HG03039 (cell line): ENCODE data around the gene LRRC8E.

Experiments
- ATAC-seq: cut with Tn5 transposase; IDR thresholded peaks from one replicate; pipeline ENCODE4 v1.9.1; 2021; ENCODE audit warnings: mild to moderate bottlenecking, moderate library complexity; ENCODE audit not compliant: unreplicated experiment

LRRC8E gene

DNA sequence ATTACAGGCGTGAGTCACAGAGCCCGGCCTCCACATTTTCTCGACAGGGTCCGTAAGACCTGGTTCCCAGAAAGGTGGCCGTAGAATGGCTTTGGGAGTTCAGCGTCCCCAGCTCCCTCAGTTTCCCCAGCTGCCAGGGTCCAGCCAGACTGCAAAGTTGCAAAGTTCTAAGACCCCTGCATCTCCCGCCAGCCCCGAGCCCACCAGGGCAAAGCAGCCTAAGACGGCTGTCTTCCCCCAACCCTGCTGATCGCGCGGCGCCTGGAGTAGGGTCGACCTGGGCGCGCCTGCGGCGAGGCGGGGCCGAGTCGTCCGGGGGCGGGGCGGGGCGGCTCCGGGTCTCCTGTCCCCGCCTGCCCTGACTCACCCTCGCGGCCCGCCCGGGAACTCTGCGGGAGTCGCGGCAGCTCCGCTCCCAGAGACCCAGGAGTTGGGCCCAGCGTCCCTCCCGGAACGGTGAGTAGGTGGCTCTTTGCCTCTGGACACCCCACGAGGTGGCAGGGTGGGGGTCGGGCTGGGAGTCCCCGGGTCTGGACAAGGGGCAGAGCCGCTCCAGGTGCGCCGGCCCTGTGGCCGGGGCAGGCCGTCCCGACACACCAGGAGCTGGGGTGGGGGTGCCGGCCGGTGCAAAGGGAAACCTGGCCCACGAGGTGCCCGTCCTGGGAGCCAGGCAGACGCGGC, at the start of gene LRRC8E:
LRRC8E (plus strand) TSS at position 366 of the 681 bp plus-strand sequence. CDS start 7,094 bp downstream, outside the sequence.
- ATAC-seq = no peak

DNA sequence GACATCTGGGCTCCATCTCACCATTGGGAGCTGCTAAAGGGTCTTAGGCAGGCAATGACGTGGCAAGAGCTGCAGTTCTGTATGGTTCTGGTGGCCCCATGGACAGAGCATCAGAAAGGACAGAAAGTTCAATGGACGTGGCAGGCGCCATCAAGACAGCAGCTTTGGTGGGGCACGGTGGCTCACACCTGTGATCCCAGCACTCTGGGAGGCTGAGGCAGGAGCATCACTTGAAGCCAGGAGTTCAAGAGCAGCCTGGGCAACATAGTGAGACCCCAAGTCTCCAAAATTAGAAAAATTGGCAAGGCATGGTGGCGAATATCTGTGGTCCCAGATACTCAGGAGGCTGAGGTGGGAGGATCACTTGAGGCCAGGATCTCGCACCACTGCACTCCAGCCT, 48.8 kb upstream of the LRRC8E start:
- ATAC-seq = no peak

DNA sequence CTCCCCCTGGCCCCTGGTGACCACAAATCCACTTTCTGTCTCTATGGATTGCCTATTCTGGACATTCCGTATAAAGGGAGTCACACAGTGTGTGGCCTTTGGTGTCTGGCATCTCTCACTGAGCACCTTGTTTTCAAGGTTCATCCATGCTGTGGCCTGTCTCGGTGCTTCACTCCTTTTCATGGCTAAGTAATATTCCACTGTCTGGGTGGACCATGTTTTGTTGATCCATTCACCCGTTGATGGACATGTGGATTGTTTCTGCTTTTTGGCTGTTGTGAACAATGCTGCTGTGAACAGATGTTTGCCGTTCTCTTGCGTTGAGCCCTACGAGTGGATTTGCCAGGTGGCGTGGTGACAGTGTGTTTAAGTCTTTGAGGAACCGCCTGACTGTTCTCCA, 47.7 kb upstream of the LRRC8E start:
- ATAC-seq = no peak

DNA sequence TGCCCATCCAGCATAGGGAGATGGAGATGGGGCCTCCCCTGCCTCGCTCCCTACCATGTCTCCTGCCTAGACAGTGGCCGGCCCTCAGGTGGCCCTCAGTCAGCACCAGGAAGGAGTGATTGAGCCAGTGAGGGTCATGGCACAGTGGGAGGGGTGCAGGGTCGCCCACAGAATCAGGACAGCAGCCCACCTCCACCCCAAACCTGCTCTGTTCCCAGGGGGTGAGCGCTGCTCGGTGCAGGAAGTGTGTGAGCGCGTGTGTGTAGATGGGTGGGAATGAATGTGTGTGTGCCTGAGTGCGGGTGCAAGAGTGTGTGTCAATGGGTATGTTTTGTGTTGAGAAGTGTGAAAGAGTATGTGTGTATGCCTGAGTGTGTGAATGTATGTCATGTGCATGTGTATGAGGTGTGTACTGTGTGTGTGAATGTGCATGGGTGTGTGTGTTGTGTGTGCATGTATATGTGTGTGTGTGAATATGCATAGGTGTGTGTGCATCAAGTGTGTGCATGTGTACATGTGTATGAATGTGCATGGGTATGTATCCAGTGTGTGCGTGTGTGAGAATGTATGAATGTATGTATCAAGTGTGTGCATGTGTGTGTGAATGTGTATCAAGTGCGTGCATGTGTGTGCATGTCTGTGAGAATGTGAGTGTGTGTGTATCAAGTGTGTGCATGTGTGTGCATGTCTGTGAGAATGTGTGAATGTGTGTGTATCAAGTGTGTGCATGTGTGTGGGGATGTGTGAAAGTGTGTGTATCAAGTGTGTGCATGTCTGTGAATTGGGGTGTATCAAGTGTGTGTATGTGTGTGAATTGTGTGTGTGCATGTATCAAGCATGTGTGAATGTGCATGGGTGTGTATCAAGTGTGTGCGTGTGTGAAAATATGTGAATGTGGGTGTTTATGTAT, 46.3 kb upstream of the LRRC8E start:
- no peak for ATAC-seq

DNA sequence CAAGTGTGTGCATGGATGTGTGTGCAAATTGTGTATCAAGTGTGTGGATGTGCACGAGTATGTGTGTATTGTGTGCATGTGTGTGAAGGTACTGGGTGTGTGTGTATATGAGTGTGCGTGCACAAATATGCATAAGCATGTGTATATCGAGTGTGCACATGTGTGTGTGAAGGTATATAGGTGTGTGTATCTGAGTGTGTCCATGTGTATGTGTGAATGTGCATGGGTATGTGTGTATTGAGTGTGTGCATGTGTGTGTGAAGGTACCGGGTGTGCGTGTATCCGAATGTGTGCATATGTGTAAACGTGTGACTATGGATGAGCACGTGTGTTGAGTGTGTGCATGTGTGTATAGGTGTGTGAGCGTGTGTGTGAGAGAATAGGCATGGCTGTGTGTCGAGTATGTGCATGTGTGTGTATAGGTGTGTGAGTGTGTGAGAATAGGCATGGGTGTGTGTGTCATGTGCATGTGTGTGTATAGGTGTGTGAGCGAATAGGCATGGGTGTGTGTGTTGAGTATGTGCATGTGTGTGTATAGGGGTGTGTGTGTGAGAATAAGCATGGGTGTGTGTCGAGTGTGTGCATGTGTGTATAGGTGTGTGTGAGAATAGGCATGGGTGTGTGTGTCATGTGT, 45.5 kb upstream of the LRRC8E start:
- no peak for ATAC-seq

DNA sequence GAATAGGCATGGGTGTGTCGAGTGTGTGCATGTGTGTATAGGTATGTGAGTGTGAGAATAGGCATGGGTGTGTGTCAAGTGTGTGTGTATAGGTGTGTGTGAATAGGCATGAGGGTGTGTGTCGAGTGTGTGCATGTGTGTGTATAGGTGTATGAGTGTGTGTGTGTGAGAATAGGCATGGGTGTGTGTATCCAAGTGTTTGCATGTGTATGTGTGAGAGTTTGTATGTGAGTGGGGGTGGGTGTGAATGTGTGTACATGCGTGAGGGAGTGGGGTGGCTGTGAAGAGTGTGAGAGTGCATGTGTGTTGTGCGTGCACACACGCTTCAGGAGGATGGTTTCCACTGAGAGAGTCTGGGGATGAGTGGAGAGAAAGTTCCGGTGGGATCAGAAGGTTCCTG, 44.8 kb upstream of the LRRC8E start:
- ATAC-seq = no peak

DNA sequence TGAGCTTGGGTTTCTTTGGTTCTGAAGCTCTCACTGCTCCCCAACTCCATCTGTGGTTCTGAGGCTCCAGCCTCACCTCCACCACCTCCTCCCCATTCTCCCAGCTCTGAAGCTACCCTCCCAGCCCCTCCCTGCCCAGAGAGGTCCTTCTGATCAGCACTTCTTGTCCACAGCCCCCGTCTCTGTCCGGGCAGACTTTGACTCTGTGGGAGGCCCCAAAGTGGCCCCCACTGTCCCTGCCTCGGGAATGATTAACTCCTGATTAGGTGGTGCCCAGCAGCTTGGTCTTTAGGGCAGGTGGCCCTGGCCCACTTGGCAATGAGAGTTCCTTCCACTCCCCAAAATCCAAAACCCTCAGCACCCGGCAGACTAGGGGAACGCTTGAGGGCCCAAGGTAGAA, 43.9 kb upstream of the LRRC8E start:
- no peak for ATAC-seq

DNA sequence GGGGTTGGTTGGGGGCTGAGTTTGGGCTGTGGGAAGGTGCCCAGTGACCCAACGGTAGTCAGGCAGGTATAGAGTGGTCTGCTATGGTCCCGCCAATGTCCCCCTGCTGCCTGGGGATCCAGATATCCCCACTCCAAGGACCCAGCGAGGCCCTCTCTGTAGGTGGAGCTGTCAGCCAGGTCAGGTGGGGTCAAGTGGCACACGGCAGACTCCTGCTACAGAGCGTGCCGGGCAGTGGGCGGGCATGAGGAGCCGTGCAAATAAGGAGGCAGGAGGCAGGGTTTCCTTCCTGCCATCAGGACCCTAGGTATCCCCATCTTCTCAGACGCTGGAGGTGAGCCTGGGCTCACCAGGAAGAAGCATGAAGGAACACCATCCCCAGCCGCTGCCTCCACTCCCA, 43.4 kb upstream of the LRRC8E start:
- no peak for ATAC-seq

DNA sequence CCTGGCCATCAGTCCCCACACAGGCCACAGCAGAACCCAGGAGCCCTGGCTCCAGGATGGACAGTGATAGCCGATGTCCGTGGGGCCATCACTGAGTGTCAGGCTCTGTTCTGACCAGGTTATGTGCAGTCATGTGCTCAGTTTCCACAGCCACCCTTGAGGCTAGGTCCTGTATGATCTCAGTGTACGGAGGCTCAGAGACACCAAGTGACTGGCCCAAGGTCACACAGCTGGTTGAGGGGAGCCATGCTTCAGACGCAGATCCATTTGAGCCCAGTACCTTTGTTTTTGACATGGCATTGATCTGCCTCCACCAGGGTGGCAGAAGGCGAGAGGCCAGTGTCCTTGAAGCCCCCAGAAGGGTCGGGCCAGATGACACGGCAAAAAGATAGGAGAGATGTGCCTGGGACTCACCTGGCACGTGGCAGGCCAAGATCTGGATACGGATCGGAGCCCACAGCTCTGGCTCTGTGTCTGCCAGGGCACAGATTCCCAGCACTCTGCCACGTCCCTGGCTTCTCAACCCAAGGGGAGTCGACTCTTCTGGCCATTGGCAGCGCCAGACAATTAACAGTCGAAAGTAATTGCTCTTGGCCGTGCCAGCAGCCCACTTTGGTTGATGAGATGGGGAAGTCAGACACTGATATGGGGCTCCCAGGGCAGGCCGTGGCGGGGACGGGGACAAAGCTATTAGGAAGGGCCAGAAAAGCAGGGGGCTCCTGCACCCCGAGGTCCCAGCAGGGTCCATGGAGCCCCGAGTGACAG, 42.7 kb upstream of the LRRC8E start:
- ATAC-seq = no peak

DNA sequence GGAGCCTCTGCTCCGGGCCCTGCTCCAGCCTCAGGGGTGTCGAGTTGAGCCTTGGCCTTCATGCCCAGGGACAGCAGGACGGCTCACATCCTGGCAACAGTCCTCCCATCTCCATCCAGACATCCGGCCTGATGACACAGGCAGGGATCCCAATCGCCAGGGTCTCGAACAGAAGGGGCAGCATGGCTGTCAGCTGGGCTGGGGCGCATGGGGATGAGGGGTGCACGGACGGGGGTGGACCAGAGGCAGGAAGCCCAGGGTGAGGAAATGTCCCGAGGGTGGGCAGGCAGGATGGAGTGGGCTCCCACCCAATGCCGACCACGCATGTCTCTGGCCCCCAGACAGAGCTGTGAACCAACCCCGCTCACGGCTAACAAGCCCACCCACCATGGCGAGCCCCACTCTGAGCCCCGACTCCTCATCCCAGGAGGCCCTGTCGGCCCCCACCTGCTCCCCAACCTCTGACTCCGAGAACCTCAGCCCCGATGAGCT, 42.1 kb upstream of the LRRC8E start:
- ATAC-seq = no peak

DNA sequence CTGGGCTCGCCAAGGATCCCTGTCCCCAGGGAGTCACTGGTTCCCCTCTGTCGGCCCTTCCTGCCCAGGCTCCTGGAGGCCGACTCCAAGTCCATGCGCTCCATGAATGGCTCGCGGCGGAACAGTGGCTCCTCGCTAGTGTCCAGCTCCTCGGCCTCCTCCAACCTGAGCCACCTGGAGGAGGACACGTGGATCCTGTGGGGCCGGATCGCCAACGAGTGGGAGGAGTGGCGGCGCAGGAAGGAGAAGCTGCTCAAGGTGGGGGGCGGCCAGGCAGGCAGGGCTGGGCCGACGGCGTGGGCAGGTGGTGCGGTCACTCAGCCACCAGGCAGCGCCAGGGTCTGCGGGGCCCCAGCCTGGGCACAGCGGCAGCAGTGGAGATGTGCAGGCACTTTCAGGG, 40.6 kb upstream of the LRRC8E start:
- no peak for ATAC-seq

DNA sequence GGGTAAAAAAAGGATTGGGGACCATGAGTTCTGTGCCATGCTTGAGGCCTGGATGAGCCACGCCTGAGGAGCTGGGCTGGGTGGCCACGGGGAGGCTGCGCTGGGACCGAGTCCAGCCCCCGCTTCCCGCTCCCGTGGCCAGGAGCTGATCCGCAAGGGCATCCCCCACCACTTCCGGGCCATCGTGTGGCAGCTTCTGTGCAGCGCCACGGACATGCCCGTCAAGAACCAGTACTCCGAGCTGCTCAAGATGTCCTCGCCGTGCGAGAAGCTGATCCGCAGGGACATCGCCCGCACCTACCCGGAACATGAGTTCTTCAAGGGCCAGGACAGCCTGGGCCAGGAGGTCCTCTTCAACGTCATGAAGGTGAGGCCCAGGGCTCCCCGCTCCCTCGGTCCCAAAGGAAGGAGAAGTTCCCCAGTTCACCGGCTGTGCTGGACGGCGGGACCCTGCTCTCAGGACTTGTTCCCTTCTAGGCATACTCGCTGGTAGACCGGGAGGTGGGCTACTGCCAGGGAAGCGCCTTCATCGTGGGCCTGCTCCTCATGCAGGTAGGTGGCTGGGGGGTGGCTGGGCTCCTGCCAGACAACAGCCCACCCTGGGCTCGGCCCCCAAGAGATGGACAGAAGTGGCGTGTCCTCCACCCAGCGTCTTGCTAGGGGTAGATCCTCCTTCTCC, 39.4 kb upstream of the LRRC8E start:
- no peak for ATAC-seq

DNA sequence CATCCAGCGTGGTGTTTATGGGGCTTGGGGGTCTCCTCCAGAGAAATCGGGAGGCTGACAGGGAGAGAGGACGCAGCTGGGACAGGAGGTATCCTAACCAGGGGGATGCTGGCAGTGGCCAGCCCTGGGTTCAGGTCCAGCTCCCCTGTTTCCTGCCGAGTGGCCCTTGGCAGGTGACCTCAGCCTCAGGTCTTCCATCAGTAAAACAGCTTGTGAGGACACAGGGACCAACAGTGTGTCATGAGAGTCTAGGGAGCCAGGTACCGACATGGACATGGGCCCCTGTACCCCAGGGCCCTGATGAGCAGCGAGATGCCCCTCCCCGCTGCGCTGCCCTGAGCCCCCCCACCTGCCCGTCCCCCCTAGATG, 38.7 kb upstream of the LRRC8E start:
- ATAC-seq = no peak

DNA sequence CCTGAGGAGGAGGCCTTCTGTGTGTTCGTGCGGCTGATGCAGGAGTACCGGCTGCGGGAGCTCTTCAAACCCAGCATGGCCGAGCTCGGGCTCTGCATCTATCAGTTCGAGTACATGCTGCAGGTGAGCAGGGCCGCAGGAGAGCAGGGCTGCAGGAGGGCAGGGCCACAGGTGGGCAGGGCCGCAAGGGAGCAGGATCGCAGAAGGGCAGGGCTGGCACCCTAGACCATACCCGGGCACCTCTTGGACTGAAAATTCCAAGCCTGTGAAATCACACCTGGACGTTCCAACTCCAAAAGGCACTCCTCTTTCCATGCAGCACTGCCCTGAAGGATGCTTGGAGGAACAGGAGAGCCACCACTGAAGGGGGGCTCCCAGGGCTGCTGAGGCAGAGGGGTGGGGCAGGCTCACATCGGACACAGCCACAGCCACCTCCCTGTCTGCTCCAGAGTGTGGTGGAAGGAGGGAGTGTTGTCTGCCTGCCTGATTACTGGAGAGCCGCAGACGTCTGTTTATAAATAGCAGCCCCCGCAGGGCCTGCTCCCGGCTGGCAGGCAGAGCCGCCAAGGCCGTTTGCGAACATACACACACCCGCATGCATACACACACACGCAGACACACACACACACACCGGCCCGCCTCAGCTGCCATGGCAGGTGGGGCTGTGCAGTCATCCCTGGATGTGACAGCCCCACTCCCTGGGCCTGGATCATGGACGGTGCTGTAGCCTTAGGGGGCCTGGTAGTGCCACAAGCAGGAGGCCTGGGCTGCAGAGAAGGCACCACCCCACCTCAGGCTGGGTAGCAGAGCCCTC, 38.1 kb upstream of the LRRC8E start:
- no peak for ATAC-seq

DNA sequence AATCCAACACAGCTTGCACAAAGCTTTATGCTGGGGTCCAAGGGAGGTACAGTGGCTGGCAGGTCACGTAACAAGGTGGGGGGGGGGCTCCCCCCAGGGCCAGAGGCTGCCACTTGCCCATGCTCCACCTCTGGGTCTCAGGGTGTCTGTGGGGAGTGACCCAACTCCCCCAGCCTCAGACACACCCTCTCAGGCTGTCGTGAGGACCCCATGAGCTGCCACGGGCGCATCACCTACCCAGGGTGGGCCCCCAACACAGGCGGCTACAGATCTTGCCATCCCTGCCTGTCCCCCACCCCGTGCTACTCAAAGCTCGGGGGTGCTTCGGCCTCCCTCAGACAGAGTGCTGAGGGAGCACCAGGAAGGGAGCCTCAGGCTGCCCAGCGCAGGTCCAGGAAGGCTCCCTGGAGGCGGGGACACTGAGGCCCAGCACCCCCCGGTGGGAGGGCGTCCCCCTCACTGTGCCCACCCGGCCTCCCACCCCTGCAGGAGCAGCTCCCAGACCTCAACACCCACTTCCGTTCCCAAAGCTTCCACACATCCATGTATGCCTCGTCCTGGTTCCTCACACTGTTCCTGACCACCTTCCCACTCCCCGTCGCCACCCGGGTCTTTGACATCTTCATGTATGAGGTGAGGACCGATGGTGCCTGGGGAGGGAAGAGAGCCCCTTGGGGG, 37.2 kb upstream of the LRRC8E start:
- no peak for ATAC-seq

DNA sequence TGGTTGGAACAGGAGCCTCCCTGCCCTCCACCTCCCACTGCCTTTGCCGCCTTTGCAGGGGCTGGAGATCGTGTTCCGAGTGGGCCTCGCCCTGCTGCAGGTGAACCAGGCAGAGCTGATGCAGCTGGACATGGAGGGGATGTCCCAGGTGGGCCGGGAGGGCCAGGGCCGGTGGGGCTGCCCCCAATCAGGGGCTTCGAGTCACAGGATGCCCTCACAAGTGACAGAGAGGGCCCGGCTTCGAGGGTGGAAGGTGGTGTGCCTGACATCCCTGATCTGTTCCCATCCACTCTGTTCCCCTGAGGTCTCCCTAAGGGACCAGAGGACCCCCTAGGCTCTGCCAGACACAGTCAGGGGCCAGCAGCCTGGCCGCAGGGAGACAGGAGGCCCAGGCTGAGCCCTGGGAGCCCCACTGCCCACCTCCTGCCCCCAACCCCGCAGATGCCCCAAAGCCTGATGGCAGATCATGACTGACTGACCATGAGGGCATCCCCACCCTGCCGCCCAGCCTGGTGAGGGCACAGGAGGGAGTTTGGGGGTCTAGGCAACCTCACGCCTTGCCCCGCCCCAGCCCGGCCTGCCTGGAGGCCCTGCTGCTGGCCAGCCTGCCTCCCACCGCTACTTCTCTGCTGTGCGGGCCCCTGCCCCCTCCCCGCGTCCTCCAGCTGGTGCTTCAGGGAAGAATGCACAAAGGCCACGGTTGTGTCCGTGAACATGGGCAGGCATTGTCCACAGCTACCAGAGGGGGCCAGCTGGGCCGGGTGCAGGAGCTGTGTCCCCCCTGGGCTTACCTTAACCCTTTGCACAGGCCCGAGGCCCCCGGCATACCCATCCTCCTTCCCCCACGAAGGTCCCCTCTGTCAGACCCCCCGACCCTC, 36.4 kb upstream of the LRRC8E start:
- no peak for ATAC-seq

DNA sequence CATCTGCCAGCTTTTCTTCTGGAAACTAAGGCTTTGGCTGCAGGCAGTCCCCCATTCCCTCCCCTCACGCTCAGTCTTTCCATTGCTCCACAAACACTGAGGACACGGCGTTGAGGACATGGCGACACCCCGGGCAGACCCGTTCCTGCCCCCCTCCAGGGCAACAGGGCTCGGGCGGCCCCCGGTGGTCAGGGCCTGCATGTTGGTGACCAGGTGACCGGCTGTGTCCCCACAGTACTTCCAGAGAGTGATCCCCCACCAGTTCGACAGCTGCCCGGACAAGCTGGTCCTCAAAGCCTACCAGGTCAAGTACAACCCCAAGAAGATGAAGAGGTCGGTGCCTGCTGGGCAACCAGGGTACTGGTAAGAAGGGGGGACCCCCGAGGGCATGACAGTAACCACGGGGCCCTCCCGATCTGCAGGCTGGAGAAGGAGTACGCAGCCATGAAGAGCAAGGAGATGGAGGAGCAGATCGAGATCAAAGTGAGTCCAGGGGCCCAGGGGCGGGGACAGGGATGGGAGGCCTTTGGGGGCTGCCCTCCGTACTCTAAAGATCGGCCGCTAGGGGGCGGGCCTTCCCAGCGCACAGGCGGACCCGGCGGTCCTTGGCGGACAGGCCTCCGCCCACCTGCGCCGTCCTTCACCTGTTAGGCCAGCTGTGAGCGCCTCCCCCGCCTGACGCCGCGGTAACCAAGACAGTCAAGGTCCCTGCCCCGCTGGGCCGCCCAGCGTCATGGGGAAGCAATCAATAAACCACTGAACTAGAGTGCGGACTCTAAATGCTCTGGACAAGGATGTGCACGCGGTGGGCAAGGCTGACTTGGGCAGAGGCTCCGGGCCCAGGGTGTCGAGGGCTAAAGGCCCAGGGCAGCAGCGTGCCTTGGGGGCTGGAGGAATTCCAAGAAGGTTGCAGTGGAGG, 35.2 kb upstream of the LRRC8E start:
- ATAC-seq = no peak
